DOHH2 (cell line): ENCODE measurements around the gene AWAT2.

ENCODE experiments used
- H3F3A ChIP-seq: fragments of 200-600 bp; sonication (generic), shearing (Covaris generic); 2 replicates; pipeline ENCODE4 v1.6.0; 2016; ENCODE audit warnings: antibody characterized with exemption, mild to moderate bottlenecking; ENCODE audit not compliant: control insufficient read depth, insufficient read depth
- H3K27ac ChIP-seq: fragments of 200-600 bp; sonication (generic); 2 replicates; pipeline ENCODE4 v1.5.1; 2014; ENCODE audit warnings: low read depth, mild to moderate bottlenecking, low read length, moderate library complexity
- H3K27me3 ChIP-seq: fragments of 200-600 bp; sonication (generic); 2 replicates; pipeline ENCODE4 v1.6.1; 2014; ENCODE audit warnings: mild to moderate bottlenecking, low read length, mixed read lengths; ENCODE audit not compliant: control insufficient read depth
- H3K36me3 ChIP-seq: fragments of 200-600 bp; sonication (generic); 2 replicates; pipeline ENCODE4 v1.6.1; 2014; ENCODE audit warnings: mild to moderate bottlenecking, low read length, moderate library complexity, mixed read lengths; ENCODE audit not compliant: control insufficient read depth
- H3K4me1 ChIP-seq: fragments of 200-600 bp; sonication (generic); 2 replicates; pipeline ENCODE4 v1.6.1; 2014; ENCODE audit warnings: mild to moderate bottlenecking, low read length, mixed read lengths; ENCODE audit not compliant: control insufficient read depth
- H3K4me2 ChIP-seq: fragments of 200-600 bp; sonication (generic); 2 replicates; pipeline ENCODE4 v1.6.0; 2014; ENCODE audit warnings: mild to moderate bottlenecking, low read length, moderate library complexity
- H3K4me3 ChIP-seq: fragments of 200-600 bp; sonication (generic); 2 replicates; pipeline ENCODE4 v1.5.1; 2014; ENCODE audit warnings: mild to moderate bottlenecking, low read length, mixed read lengths
- H3K79me2 ChIP-seq: fragments of 200-600 bp; sonication (generic); 2 replicates; pipeline ENCODE4 v1.6.1; 2014; ENCODE audit warnings: mild to moderate bottlenecking, low read length, mixed read lengths; ENCODE audit not compliant: control insufficient read depth
- H3K9me2 ChIP-seq: fragments of 200-600 bp; sonication (generic); replicated peaks from 2 replicates; pipeline ENCODE4 v1.6.1; 2014; ENCODE audit warnings: mild to moderate bottlenecking, low read length, mixed read lengths; ENCODE audit not compliant: control insufficient read depth
- H3K9me3 ChIP-seq: fragments of 200-600 bp; sonication (generic); 2 replicates; pipeline ENCODE4 v1.6.1; 2014; ENCODE audit warnings: antibody characterized with exemption, low read length, mixed read lengths; ENCODE audit not compliant: control insufficient read depth, insufficient read depth
- H4K20me1 ChIP-seq: fragments of 200-600 bp; sonication (generic); 2 replicates; pipeline ENCODE4 v1.6.0; 2014; ENCODE audit warnings: low read depth, mild to moderate bottlenecking, antibody characterized with exemption, low read length, moderate library complexity; ENCODE audit not compliant: control insufficient read depth, insufficient read depth
- EZH2phosphoT487 ChIP-seq: fragments of 200-600 bp; sonication (generic); IDR thresholded peaks from 2 replicates; pipeline ENCODE4 v1.6.1; 2017; ENCODE audit warnings: borderline replicate concordance, mild to moderate bottlenecking, antibody characterized with exemption, low read length, moderate library complexity, mixed read lengths
- TF ChIP-seq, protein P1 (sequence below): fragments of 200-600 bp; sonication (generic); IDR thresholded peaks from one replicate; pipeline ENCODE4 v1.5.1; 2014; ENCODE audit warnings: antibody characterized with exemption, mild to moderate bottlenecking, low read depth, low read length; ENCODE audit not compliant: poor library complexity, severe bottlenecking

The AWAT2 gene

DNA sequence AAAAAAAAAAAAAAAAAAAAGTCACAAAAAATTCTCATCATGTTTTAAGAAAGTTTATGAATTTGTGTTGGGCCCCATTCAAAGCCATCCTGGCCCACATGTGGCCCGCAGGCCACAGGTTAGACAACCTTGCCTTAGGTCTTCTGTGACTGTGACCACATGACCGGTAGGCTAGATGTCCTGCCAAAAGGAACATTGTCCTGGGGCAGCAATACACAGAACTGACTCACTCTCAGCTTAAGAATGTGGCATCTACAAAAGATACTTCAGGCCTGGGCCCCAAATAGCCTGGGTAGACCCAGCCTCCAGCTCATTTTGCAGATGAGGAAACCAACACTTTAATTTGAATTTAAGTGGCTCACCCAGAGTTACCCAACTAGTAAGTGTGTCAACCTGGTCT is 10.0 kb downstream of the AWAT2 start:
- Histone ChIP-seq H3K4me3 (no peak overlapping the region), H3K9me3 (no peaks in the 10 kb centered on the region), H3K27me3 (no peaks in the 10 kb centered on the region), H3K4me1 (no peaks in the 10 kb centered on the region), H3K79me2 (no peaks in the 10 kb centered on the region), H3F3A (no peaks in the 10 kb centered on the region), H3K27ac (no peak overlapping the region), H4K20me1 (no peaks in the 10 kb centered on the region), H3K4me2 (no peak overlapping the region), H3K9me2 (no peaks in the 10 kb centered on the region), H3K36me3 (no peaks in the 10 kb centered on the region)
- no peak for TF ChIP-seq EZH2phosphoT487
- TF ChIP-seq, protein P1, sequence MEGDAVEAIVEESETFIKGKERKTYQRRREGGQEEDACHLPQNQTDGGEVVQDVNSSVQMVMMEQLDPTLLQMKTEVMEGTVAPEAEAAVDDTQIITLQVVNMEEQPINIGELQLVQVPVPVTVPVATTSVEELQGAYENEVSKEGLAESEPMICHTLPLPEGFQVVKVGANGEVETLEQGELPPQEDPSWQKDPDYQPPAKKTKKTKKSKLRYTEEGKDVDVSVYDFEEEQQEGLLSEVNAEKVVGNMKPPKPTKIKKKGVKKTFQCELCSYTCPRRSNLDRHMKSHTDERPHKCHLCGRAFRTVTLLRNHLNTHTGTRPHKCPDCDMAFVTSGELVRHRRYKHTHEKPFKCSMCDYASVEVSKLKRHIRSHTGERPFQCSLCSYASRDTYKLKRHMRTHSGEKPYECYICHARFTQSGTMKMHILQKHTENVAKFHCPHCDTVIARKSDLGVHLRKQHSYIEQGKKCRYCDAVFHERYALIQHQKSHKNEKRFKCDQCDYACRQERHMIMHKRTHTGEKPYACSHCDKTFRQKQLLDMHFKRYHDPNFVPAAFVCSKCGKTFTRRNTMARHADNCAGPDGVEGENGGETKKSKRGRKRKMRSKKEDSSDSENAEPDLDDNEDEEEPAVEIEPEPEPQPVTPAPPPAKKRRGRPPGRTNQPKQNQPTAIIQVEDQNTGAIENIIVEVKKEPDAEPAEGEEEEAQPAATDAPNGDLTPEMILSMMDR: no peak

DNA sequence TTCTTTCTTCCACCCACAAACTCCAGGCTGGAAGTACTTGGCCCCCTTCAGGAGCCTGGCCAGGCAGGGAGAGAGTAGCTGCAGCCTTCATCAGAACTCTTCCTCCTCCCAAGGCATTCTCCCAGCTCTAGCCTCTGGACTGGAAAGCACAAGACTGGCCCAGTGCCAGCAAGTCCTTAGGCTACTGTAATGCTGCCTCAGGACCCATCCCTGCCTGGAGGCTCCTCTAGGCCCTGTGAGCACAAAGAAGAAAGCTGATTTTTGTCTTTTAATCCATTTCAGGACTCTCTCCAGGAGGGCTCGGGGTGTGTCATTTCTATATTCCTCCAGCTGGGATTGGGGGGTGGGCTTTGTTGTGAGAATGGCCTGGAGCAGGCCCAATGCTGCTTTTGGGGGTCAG is 10.8 kb downstream of the AWAT2 start:
- Histone ChIP-seq H3K36me3 (no peaks in the 10 kb centered on the region), H3K4me3 (no peak overlapping the region), H3K4me2 (no peak overlapping the region), H3K9me2 (no peaks in the 10 kb centered on the region), H3K27me3 (no peaks in the 10 kb centered on the region), H3F3A (no peaks in the 10 kb centered on the region), H3K4me1 (no peaks in the 10 kb centered on the region), H3K79me2 (no peaks in the 10 kb centered on the region), H3K27ac (no peak overlapping the region), H4K20me1 (no peaks in the 10 kb centered on the region), H3K9me3 (no peaks in the 10 kb centered on the region)
- TF ChIP-seq, protein P1: no peak

DNA sequence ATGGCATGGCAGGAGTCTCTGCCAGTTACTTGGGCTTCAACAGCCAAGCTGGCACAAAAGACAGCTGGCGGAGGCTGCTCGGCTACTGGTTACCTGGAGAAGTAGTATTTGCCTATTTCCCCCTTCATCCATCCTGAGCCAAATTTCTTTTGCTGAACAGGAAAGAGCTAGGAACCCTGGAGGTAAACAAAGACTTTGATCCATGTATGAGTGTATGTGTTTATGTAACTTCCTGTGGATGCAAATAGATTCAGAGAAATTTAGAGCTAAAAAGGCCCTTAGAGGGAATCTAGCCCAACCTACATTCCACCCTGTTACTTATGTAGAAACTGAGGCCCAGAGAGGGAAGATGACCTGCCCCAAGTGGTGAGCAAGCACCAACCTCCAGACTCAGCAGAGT is 11.2 kb downstream of the AWAT2 start:
- no peaks in the 10 kb centered on the region for H3K9me3 ChIP-seq
- H3K4me2 ChIP-seq: no peak overlapping the region
- H3K9me2 ChIP-seq: no peaks in the 10 kb centered on the region
- H3F3A ChIP-seq: no peaks in the 10 kb centered on the region
- H3K36me3 ChIP-seq: no peaks in the 10 kb centered on the region
- H3K4me1 ChIP-seq: no peaks in the 10 kb centered on the region
- no peak for TF ChIP-seq EZH2phosphoT487
- TF ChIP-seq, protein P1: no peak
- no peak overlapping the region for H3K4me3 ChIP-seq
- H3K27ac ChIP-seq: no peak overlapping the region
- no peaks in the 10 kb centered on the region for H3K27me3 ChIP-seq
- no peaks in the 10 kb centered on the region for H4K20me1 ChIP-seq
- H3K79me2 ChIP-seq: no peaks in the 10 kb centered on the region

DNA sequence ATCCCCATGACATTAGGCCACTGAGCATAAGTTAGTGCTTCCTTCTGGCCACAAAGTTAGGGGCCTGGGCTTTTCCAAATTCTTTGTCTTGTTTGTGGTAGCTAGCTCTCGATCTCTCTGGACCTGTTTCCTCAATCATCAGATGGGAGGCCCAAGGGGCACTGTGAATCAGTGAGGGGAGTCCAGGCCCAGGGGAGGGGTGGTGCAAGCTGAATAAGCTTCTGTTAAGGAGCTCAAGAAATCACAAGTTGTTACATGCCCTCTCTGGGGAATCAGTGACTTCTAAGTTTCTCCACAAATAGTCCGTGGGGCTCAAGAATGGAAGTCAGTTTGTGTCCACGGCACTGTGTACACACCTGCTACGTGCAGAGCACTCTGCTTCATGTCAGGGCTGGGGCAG is 15.1 kb downstream of the AWAT2 start:
- Histone ChIP-seq H3K4me3 (no peak overlapping the region), H4K20me1 (no peaks in the 10 kb centered on the region), H3K79me2 (no peaks in the 10 kb centered on the region), H3K4me2 (no peak overlapping the region), H3K9me3 (no peaks in the 10 kb centered on the region), H3K27me3 (no peaks in the 10 kb centered on the region), H3K27ac (no peak overlapping the region), H3K4me1 (no peaks in the 10 kb centered on the region), H3K36me3 (no peaks in the 10 kb centered on the region), H3K9me2 (no peaks in the 10 kb centered on the region), H3F3A (no peaks in the 10 kb centered on the region)
- TF ChIP-seq, protein P1: no peak
- TF ChIP-seq EZH2phosphoT487: no peak
